Activated effector memory CD4-positive, alpha-beta T cell treated with Interleukin-2 at 50 U/mL for 16 hours (primary cell): ENCODE data around the gene CCDC150.
"Not testable (repeated sequence)": the region's sequence is repeated elsewhere in the genome, so short reads cannot be mapped to it uniquely, and the experiment has no call there.

Experiments
- DNase-seq: peaks from one replicate; pipeline ENCODE4 v3.0.0-alpha.2; 2020

Gene CCDC150

GRCh38 chr2:196638765-196639164, 750 bp upstream of the CCDC150 start:
- no peak for DNase-seq

GRCh38 chr2:196640031-196640548, 575 bp downstream of the CCDC150 start:
- DNase-seq = no peak

- DNase-seq = no peak
Measured at GRCh38 chr2:196649202-196649601, 9.7 kb downstream of the CCDC150 start.

GRCh38 chr2:196651387-196652094, 12.0 kb downstream of the CCDC150 start:
- DNase-seq = no peak

- DNase-seq = no peak
Measured at GRCh38 chr2:196652869-196653268, 13.4 kb downstream of the CCDC150 start.

GRCh38 chr2:196653843-196654242, 14.3 kb downstream of the CCDC150 start:
- no peak for DNase-seq

- DNase-seq = no peak
Measured at GRCh38 chr2:196655761-196656160, 16.2 kb downstream of the CCDC150 start.

GRCh38 chr2:196657333-196657732, 17.8 kb downstream of the CCDC150 start:
- no peak for DNase-seq

- no peak for DNase-seq
Measured at GRCh38 chr2:196659844-196660243, 20.3 kb downstream of the CCDC150 start.

GRCh38 chr2:196660244-196660643, 20.7 kb downstream of the CCDC150 start:
- DNase-seq = no peak

- no peak for DNase-seq
Measured at GRCh38 chr2:196670342-196670741, 30.8 kb downstream of the CCDC150 start.

- no peak for DNase-seq
Measured at GRCh38 chr2:196675963-196676362, 36.4 kb downstream of the CCDC150 start.

- no peak for DNase-seq
Measured at GRCh38 chr2:196677404-196677803, 37.9 kb downstream of the CCDC150 start.

- no peak for DNase-seq
Measured at GRCh38 chr2:196679368-196679767, 39.9 kb downstream of the CCDC150 start.

GRCh38 chr2:196681510-196681909, 42.0 kb downstream of the CCDC150 start:
- no peak for DNase-seq

GRCh38 chr2:196685792-196686191, 46.3 kb downstream of the CCDC150 start:
- no peak for DNase-seq

- not testable (repeated sequence) for DNase-seq
Measured at GRCh38 chr2:196686737-196687136, 47.2 kb downstream of the CCDC150 start.

GRCh38 chr2:196696423-196697079, 57.0 kb downstream of the CCDC150 start:
- no peak for DNase-seq

GRCh38 chr2:196697825-196698224, 58.3 kb downstream of the CCDC150 start:
- no peak for DNase-seq

GRCh38 chr2:196702641-196703040, 63.1 kb downstream of the CCDC150 start:
- no peak for DNase-seq

- DNase-seq = no peak
Measured at GRCh38 chr2:196703695-196704094, 64.2 kb downstream of the CCDC150 start.

- DNase-seq = not testable (repeated sequence)
Measured at GRCh38 chr2:196710056-196710455, 70.5 kb downstream of the CCDC150 start.

GRCh38 chr2:196711625-196712024, 72.1 kb downstream of the CCDC150 start:
- DNase-seq = no peak

GRCh38 chr2:196712867-196713266, 73.4 kb downstream of the CCDC150 start:
- no peak for DNase-seq
